Measurements from ENCODE around the gene MCCC2. TPM values are rescaled to one million over a fixed set of nuclear protein-coding genes. Genes with fewer than 3 reads are reported as not detected.

MCCC2 gene
- polyA plus RNA-seq, 2 of the 4 experiments (the other 2 are of a cell fraction): 49.4 to 88.4 TPM

DNA sequence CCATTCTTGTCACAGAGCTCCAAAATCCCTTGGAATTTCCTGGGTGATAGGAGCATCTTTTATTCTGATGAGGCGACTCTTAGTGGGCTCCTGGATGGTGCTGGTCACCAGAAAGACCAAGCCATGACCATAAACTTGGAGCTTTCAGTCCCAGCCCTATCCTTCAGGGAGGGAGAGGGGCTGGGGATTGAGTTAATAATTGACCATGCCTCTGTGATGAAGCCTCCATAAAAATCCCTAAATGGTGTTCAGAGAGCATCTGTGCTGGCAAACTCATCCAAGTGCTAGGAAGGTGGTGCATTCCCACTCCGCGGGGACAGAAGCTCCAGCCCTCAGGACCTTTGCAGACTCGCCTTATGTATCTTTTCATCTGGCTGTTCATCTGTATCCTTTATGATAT is 28.7 kb downstream of the MCCC2 start (continued):
- TF ChIP-seq BHLHE40 (IDR thresholded peaks at IDR 0.05; ENCODE audit: low read depth, low read length): no peak

DNA sequence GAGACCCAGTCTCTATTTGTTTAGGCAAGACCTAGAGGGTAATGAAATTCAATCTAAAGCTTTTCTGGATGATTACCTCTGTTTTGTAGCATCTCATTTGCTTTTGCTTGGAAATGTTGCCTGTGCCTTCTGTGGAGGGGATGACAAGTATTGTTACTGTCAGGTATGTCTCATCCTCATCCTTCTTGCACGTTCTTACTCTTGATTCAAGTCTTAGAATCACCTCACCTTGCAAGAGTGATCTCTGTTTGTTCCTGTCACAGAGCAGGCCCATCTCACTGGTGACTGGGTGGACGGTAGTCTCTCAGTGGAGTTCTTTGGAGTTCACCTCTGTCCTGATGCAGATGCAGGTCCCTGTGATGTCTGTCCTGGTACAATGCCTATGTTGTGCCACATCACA is 33.5 kb downstream of the MCCC2 start:
- no peak overlapping the region for H3K4me3 ChIP-seq
- FAIRE-seq: no peak
- WGBS (ENCODE audit: missing lambda C conversion rate): 78% methylated on average over 2 of the region's 2 CpGs
- no peak overlapping the region for H3K27ac ChIP-seq
- ChIA-PET POLR2A (no interaction called here), CTCF (interaction anchor here (1.5 to 1.6 kb wide), 2 partner anchors 20 to 137 kb away, joined by 3 to 4 read pairs; no protein-coding TSS in a partner anchor)
- H3K4me2 ChIP-seq: no peak overlapping the region
- no peak for TF ChIP-seq JUN (IDR thresholded peaks at IDR 0.05)
- TF ChIP-seq FOSL2 (IDR thresholded peaks at IDR 0.05): no peak
- no peak for TF ChIP-seq FOSL2 (CRISPR knock-in tag; IDR thresholded peaks at IDR 0.05)
- TF ChIP-seq, protein P1, sequence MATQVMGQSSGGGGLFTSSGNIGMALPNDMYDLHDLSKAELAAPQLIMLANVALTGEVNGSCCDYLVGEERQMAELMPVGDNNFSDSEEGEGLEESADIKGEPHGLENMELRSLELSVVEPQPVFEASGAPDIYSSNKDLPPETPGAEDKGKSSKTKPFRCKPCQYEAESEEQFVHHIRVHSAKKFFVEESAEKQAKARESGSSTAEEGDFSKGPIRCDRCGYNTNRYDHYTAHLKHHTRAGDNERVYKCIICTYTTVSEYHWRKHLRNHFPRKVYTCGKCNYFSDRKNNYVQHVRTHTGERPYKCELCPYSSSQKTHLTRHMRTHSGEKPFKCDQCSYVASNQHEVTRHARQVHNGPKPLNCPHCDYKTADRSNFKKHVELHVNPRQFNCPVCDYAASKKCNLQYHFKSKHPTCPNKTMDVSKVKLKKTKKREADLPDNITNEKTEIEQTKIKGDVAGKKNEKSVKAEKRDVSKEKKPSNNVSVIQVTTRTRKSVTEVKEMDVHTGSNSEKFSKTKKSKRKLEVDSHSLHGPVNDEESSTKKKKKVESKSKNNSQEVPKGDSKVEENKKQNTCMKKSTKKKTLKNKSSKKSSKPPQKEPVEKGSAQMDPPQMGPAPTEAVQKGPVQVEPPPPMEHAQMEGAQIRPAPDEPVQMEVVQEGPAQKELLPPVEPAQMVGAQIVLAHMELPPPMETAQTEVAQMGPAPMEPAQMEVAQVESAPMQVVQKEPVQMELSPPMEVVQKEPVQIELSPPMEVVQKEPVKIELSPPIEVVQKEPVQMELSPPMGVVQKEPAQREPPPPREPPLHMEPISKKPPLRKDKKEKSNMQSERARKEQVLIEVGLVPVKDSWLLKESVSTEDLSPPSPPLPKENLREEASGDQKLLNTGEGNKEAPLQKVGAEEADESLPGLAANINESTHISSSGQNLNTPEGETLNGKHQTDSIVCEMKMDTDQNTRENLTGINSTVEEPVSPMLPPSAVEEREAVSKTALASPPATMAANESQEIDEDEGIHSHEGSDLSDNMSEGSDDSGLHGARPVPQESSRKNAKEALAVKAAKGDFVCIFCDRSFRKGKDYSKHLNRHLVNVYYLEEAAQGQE (IDR thresholded peaks at IDR 0.05): no peak
- TF ChIP-seq E2F6 (IDR thresholded peaks at IDR 0.05; ENCODE audit: borderline replicate concordance, low read depth): no peak
- no peak for TF ChIP-seq ZFP36 (IDR thresholded peaks at IDR 0.05; ENCODE audit: borderline replicate concordance, partially characterized antibody)
- no peak for ATAC-seq
- peaks cover 3% of the 10 kb centered on the region; the same call in 2 of the 3 replicates for H3K4me1 ChIP-seq
- H3K9me3 ChIP-seq: no peaks in the 10 kb centered on the region
- DNase-seq (ENCODE audit: low read depth in 1 of 2, low spot score in 1 of 2): no peak

DNA sequence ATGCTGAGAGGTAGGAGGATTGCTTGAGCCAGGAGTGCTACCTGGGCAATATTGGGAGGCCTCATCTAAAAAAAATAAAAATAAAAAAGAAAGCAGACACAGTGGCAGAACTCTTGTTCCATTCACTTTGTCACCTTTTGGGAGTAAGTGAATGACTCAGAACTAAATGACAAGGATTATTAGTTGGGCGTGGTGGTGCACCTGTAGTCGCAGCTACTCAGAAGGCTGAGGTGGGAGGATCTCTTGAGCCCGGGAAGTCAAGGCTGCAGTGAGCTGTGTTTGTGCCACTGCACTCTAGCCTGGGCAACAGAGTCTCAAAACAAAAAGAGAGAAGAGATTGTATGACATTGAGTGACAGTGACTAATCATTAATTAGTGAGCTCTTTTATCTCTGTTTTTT is 34.1 kb downstream of the MCCC2 start:
- H3K4me1 ChIP-seq: no peaks in the 10 kb centered on the region
- ATAC-seq: no peak
- CTCF ChIA-PET: interaction anchor here (1.5 to 1.6 kb wide), 2 partner anchors 20 to 136 kb away, joined by 3 to 4 read pairs; no protein-coding TSS in a partner anchor
- no peak overlapping the region for H3K4me3 ChIP-seq
- WGBS (ENCODE audit: missing lambda C conversion rate): 84% methylated on average over 3 of the region's 3 CpGs
- no peak for DNase-seq (ENCODE audit: low read depth in 1 of 2, low spot score in 1 of 2)
- FAIRE-seq: no peak
- POLR2A ChIA-PET: no interaction called here
- H3K4me2 ChIP-seq: no peak overlapping the region
- H3K27ac ChIP-seq: no peak overlapping the region
- H3K9me3 ChIP-seq: no peaks in the 10 kb centered on the region
- TF ChIP-seq HOXB13 (CRISPR knock-in tag; IDR thresholded peaks at IDR 0.05; ENCODE audit: low read depth) (no peak), SMC3 (IDR thresholded peaks at IDR 0.05) (no peak), HOXB5 (CRISPR knock-in tag; IDR thresholded peaks at IDR 0.05) (no peak), KDM5A (IDR thresholded peaks at IDR 0.05) (no peak)

DNA sequence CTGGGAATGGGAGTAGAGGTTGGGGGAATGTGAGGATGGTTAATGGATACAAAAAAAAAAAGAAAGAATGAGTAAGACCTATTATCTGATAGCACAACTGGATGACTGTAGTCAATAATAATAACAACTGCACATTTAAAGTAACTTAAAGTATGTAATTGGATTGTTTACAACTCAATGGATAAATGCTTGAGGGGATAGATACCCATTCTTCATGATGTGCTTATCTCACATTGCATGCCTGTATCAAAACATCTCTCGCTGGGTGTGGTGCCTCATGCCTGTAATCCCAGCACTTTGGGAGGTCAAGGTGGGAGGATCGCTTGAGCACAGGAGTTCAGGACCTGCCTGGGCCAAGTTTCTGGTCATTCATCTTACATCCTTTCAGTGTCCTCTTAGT is 34.6 kb downstream of the MCCC2 start:
- POLR2A ChIA-PET: no interaction called here

More for the DNA sequence above, 34.6 kb downstream of the MCCC2 start:
- WGBS (ENCODE audit: missing lambda C conversion rate): 97% methylated on average over 2 of the region's 2 CpGs
- Histone ChIP-seq H3K4me2 (no peak overlapping the region), H3K9me3 (no peaks in the 10 kb centered on the region), H3K4me1 (no peaks in the 10 kb centered on the region), H3K27ac (no peak overlapping the region), H3K4me3 (no peak overlapping the region)
- TF ChIP-seq CEBPB (IDR thresholded peaks at IDR 0.05) (no peak), PHF8 (IDR thresholded peaks at IDR 0.05; ENCODE audit: borderline replicate concordance, low read depth) (no peak), ESRRA (IDR thresholded peaks at IDR 0.05; ENCODE audit: borderline replicate concordance, low read length) (no peak), FOXS1 (CRISPR knock-in tag; IDR thresholded peaks at IDR 0.05) (no peak), RFX5 (IDR thresholded peaks at IDR 0.05) (no peak), RCOR1 (IDR thresholded peaks at IDR 0.05; ENCODE audit: low read depth, low read length) (no peak), SREBF2 (IDR thresholded peaks at IDR 0.05) (no peak), RARB (CRISPR knock-in tag; IDR thresholded peaks at IDR 0.05) (no peak), HDAC2 (IDR thresholded peaks at IDR 0.05) (no peak), CHD2 (IDR thresholded peaks at IDR 0.05; ENCODE audit: low read length, partially characterized antibody) (no peak), CBX8 (IDR thresholded peaks at IDR 0.05) (no peak), MAFK (IDR thresholded peaks at IDR 0.05; ENCODE audit: partially characterized antibody) (no peak), ZNF302 (CRISPR knock-in tag; IDR thresholded peaks at IDR 0.05) (no peak), HEYL (CRISPR knock-in tag; IDR thresholded peaks at IDR 0.05) (no peak), GATA3 (IDR thresholded peaks at IDR 0.05; ENCODE audit: borderline replicate concordance) (no peak)
- TF ChIP-seq, protein P2, sequence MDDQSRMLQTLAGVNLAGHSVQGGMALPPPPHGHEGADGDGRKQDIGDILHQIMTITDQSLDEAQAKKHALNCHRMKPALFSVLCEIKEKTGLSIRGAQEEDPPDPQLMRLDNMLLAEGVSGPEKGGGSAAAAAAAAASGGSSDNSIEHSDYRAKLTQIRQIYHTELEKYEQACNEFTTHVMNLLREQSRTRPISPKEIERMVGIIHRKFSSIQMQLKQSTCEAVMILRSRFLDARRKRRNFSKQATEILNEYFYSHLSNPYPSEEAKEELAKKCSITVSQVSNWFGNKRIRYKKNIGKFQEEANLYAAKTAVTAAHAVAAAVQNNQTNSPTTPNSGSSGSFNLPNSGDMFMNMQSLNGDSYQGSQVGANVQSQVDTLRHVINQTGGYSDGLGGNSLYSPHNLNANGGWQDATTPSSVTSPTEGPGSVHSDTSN (IDR thresholded peaks at IDR 0.05): no peak
- no peak for DNase-seq (ENCODE audit: low read depth in 1 of 2, low spot score in 1 of 2)
- ATAC-seq: no peak
- FAIRE-seq: no peak
- CTCF ChIA-PET: no interaction called here
